Fibroblast of skin of right biceps (primary cell): ENCODE results near the gene PCF11.
"Not testable (repeated sequence)": the region's sequence is repeated elsewhere in the genome, so short reads cannot be mapped to it uniquely, and the experiment has no call there.

Experiments
- DNase-seq: peaks from one replicate; pipeline ENCODE4 v3.0.0-alpha.2; 2013

Gene PCF11

DNA sequence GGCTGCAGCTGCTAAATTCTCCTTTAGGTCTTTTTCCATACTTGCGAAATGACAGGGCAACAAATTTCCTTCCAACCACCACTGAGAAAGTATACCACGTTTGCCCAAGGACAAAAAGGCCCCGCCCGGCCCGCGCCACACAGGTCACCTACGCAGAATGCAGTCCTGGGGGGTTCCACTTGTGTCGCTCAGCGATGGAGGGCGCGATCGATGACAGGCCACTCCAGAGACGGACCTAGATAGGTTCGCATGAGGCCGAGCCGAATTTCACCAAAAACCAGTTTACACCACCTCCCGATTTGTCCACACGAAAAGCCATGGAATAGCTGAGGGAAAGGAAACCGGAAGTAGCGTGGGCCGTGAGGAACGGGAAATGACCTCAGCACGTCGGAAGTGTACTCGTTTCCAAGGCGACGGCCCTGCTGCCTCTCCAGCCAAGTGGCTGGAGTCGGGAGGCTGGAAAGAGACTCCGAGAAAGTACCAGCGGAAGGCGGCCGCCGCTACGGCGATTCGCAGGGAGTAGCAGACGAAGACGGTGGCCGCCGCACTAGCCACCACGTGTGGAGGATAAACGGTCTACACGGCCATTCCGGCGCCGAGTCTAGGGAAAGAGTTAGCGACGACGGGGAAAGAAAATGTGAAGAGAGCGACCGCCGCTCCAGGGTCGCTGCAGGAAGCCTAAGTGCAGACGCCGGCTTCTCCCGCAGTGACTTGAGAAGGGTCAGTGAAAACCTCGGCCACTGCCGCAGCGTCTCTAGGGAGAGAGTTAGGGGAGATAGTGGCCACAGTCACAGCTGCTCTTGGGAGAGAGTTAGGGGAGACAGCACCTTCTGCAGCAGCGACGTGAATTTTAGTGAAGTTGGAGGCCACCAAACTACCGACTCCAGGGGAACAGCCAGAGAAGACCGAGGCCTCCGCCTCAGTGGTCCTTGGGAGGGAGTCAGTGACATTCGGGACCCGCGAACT lies 36.7 kb downstream of the PCF11 start, which contains the start of gene ANKRD42:
ANKRD42 (plus strand) TSS at position 398 of the 966 bp plus-strand sequence. CDS start 959 bp downstream, outside the sequence.
- DNase-seq, result peak; percentile 94

DNA sequence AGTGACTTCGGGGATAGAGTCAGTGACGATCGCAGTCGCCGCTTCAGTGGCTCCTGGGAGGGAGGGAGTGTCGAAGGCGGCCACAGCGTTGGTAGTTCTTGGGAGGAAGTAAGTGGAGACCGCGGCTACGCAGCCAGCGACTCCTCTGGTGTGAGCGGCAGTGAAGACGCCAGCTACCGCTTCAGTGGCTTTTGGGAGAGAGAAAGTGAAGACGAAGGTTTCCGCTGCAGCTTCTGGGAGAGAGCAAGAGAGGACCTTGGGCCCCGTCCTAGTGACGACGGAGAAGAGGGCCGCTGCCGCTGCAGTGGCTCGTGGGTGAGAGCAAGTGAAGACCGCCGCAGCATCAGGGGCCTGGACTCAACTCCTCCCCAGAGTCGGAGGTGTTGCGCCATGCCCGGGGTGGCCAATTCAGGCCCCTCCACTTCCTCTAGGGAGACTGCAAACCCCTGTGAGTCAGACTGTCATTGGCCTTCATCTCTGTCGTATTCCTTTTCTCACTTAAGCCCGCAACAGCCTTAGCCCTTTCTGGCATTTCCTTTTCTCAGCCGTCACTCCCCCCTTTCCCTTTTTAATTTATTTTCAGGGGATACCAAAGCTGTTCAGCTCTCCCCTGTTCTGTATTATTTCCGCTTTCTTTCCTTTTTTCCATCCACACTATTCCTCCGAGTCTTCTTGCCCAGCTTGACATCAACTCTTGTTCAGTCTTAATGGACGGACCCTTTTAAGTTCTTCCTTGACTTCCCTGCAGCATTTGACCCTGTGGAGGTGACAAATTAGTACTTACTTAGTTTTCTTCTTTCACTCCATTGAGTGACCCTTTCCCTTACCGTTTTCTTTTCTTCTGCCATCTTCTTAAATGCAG lies 37.6 kb downstream of the PCF11 start:
- peak; percentile 78 for DNase-seq

DNA sequence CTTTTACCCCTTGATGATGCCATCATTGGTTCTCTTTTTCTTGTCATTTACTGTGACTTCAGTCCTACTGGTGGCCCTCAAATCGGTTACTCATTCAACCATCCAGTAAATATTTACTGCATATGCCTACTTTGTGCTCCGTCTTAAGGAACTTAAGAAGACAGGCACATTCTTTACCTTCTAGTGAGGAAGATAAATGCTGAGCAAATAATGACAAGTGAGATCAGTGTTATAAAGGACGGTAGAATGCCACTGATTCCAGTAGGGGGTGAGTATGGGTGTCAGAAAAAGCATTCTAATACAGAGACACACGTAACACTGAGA lies 38.2 kb downstream of the PCF11 start:
- no peak for DNase-seq

GRCh38 chr11:83195649-83196048 lies 38.7 kb downstream of the PCF11 start:
- no peak for DNase-seq

DNA sequence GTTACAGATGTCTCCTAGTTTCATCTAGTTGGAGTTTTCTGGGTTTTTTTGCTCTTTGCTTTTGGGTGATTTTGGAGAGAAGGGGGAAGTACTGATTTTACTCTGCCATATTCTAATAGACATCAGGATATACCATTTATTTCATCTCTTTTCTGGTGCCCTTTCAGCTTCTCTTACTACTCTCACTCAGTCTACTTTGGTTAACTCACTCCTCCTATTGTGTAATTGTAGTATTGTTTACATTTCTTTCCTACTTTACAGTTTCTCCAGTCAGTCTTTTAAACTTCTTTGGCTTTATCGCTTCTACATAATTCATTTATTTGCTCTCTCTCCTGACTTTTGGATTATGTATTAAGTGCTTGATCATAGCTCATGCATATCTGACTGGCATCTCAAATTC lies 43.1 kb downstream of the PCF11 start:
- no peak for DNase-seq

DNA sequence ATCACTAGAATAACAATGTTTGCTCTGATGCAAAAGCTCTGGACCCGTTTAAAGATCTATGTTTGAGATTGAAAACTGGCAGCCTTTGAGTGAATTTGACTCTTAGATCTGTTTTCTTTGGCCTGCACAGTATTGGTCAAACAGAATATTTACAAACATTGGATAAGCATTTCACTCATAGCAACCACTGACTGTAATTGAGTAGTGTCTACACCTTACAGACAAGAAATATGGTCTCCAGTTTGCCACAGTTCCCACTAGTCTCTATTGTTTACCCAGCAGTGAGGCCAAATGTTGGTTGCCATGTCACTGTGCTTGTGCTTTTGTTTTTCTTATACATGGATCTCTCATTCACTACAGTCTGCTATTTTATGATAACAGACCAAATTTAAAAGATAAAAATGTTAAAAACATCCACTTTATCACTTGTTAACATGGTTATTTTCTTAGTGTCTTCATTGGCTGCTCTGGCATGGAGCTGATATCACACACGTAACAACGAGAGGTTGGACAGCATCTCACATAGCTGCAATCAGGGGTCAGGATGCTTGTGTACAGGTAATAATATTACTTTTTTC lies 48.8 kb downstream of the PCF11 start:
- DNase-seq, result no peak

GRCh38 chr11:83206221-83206620 lies 49.3 kb downstream of the PCF11 start:
- no peak for DNase-seq

DNA sequence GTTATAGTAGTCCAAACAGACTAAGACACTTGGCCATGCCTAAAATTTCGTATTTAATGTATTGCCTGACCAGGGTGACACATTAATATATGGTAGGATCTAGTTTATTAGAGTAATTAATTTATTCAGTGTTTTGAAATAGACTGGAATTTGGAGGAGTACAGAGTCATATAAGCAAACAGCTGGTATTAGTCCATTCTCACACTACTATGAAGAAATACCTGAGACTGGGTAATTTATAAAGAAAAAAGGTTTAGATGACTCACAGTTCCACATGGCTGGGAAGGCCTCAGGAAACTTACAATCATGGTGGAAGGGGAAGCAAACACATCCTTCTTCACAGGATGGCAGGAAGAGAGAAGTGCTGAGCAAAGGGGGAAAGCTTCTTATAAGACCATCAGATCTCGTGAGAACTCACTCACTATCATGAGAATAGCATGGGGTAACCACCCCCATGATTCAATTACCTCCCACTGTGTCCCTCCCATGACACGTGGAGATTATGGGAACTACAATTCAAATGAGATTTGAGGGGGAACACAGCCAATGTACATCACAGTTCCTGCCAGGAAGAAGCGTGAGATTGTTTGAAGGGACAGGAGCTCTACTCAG lies 49.9 kb downstream of the PCF11 start:
- not testable (repeated sequence) for DNase-seq

GRCh38 chr11:83219095-83219494 lies 62.2 kb downstream of the PCF11 start:
- no peak for DNase-seq

DNA sequence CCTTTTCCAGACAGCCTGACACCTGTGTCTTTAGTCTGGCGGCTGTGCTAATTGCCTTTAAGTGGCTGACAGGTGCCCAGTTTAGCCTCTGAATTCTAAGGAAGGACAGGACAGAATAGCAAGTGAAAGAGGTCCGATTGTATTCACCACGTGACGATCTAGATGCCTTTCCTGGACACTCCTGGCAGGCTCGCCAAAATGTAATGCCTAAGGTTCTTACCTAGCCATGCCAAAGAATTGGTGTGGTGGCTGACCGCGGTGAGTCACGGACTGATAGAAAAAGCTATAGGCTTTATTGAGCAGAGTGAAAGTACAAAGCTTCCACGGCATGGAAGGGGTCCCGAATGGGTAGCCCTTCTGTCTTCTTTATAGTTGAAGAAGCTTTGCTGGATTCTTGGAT lies 63.3 kb downstream of the PCF11 start:
- DNase-seq, result no peak

- DNase-seq, result no peak
Measured at GRCh38 chr11:83221694-83222093, 64.8 kb downstream of the PCF11 start.

DNA sequence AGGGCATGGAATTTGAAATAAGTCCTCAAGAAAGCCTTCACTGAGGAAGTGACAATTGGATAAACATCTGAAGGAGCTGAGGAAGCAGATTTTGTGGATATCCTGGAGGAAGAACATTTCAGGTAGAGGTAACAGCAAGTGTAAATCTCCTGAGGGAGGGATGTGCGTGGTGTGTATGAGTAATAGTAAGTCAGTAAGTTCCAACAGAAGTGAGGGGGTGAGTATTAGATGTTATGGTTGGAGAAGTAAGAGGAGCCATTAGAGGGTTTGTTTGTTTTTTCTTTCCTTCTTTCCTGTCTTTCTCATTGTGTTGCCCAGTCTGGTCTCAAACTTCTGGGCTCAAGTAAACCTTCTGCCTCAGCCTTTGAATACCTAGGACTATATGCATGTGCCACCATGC lies 65.6 kb downstream of the PCF11 start:
- no peak for DNase-seq

DNA sequence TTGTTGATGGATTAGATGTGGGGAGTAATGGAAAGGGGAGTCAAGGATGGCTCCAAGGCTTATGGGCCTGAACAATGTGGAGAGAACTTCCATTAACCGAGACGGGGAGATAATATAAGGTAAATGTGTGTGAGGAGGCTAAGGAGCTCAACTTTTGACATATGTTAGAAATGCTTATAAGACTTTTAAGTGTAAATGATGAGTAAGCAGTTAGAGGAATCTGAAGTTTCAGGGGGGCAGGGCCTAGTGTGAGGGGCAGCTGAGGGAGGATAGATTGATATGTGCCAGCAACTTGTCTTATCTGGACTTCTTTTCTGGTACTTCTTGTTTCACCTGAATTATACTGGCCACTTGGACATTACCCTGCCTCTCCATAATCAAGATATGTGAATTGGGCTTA lies 66.5 kb downstream of the PCF11 start:
- no peak for DNase-seq

GRCh38 chr11:83235825-83236224 lies 78.9 kb downstream of the PCF11 start:
- DNase-seq, result no peak
